Calu3 (cell line): ENCODE data around the gene NOS1. TPM values are rescaled to one million over a fixed set of nuclear protein-coding genes. Genes with fewer than 3 reads are reported as not detected.
"Not testable (repeated sequence)": the region's sequence is repeated elsewhere in the genome, so short reads cannot be mapped to it uniquely, and the experiment has no call there.

Experiments
- BruUV-seq: library from RNA; stranded (reverse); fragments of 400-500 nt; replicated peaks from 2 replicates; lab custom pipeline; 2021; lab: Mats Ljungman, UMichigan
- CTCF ChIA-PET: fragments of 300-600 bp; sonication (Branson Sonifier 250); formaldehyde crosslinking; loops from one replicate; lab custom pipeline; 2022; ENCODE audit warnings: antibody characterized with exemption; lab: Charles Lee
- DNase-seq: peaks from one replicate; pipeline ENCODE4 v3.0.0; 2022
- H3K27ac Mint-ChIP-seq: one replicate; pipeline ENCODE4 v1.8.0; 2022; ENCODE audit warnings: mixed read lengths; ENCODE audit not compliant: unreplicated experiment
- H3K27me3 Mint-ChIP-seq: one replicate; pipeline ENCODE4 v1.8.0; 2022; ENCODE audit warnings: mixed read lengths; ENCODE audit not compliant: unreplicated experiment
- H3K36me3 Mint-ChIP-seq: one replicate; pipeline ENCODE4 v1.8.0; 2022; ENCODE audit warnings: mild to moderate bottlenecking, moderate library complexity, mixed read lengths; ENCODE audit not compliant: insufficient read depth, unreplicated experiment
- H3K4me1 Mint-ChIP-seq: one replicate; pipeline ENCODE4 v1.8.0; 2022; ENCODE audit warnings: mild to moderate bottlenecking, low read depth, mixed read lengths; ENCODE audit not compliant: unreplicated experiment
- H3K4me3 Mint-ChIP-seq: one replicate; pipeline ENCODE4 v1.8.0; 2022; ENCODE audit warnings: mild to moderate bottlenecking, low read depth, moderate library complexity, mixed read lengths; ENCODE audit not compliant: unreplicated experiment
- H3K9me3 Mint-ChIP-seq: one replicate; pipeline ENCODE4 v1.8.0; 2022; ENCODE audit warnings: low read depth, mixed read lengths; ENCODE audit not compliant: unreplicated experiment
- intact Hi-C: fragments of 100-400 bp; cut with micrococcal nuclease; formaldehyde crosslinking; loops from one replicate; pipeline ENCODE4 v1.10.0; 2022; ENCODE audit not compliant: unreplicated experiment
- total RNA-seq: library from RNA; stranded (reverse); gene quantifications from 2 replicates; pipeline ENCODE4 v1.2.3, GENCODE V29; 2022
- TF ChIP-seq, protein P1 (sequence below): fragments of 200-600 bp; IDR thresholded peaks from one replicate; pipeline ENCODE4 v1.8.0; 2022; ENCODE audit warnings: antibody characterized with exemption; ENCODE audit not compliant: unreplicated experiment

NOS1 gene
- total RNA-seq, 1 experiment from 2014 or later: not detected

DNA sequence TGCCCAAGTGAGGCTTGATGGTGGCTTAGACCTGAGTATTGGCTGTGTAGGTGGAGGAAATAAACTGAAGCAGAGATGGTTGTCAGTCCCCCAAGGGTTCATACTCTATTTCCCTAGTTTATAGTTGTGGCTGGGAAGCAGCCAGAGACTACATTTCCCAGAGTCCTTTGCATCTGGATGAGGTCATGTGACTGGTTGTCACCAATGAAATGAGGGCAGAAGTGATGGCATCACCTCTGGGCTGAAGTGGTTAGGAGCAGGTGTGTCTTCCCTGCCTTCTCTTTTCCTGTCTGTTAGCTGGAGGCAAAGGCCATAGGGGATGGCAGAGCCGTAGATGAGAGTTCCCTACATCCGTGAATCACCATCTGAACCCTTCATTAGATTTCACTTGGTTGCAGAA, 16.3 kb upstream of the NOS1 start:
- peaks cover 6% of the 10 kb centered on the region for H3K9me3 Mint-ChIP-seq
- no peak overlapping the region for H3K27ac Mint-ChIP-seq
- intact Hi-C loops: no loop called here
- peaks cover 78% of the 10 kb centered on the region for H3K27me3 Mint-ChIP-seq
- no peak overlapping the region for H3K4me3 Mint-ChIP-seq
- no TSS peak for BruUV-seq
- H3K36me3 Mint-ChIP-seq: no peaks in the 10 kb centered on the region
- DNase-seq: no peak
- CTCF ChIA-PET: no interaction called here
- TF ChIP-seq, protein P1, sequence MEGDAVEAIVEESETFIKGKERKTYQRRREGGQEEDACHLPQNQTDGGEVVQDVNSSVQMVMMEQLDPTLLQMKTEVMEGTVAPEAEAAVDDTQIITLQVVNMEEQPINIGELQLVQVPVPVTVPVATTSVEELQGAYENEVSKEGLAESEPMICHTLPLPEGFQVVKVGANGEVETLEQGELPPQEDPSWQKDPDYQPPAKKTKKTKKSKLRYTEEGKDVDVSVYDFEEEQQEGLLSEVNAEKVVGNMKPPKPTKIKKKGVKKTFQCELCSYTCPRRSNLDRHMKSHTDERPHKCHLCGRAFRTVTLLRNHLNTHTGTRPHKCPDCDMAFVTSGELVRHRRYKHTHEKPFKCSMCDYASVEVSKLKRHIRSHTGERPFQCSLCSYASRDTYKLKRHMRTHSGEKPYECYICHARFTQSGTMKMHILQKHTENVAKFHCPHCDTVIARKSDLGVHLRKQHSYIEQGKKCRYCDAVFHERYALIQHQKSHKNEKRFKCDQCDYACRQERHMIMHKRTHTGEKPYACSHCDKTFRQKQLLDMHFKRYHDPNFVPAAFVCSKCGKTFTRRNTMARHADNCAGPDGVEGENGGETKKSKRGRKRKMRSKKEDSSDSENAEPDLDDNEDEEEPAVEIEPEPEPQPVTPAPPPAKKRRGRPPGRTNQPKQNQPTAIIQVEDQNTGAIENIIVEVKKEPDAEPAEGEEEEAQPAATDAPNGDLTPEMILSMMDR: no peak
- H3K4me1 Mint-ChIP-seq: no peaks in the 10 kb centered on the region

DNA sequence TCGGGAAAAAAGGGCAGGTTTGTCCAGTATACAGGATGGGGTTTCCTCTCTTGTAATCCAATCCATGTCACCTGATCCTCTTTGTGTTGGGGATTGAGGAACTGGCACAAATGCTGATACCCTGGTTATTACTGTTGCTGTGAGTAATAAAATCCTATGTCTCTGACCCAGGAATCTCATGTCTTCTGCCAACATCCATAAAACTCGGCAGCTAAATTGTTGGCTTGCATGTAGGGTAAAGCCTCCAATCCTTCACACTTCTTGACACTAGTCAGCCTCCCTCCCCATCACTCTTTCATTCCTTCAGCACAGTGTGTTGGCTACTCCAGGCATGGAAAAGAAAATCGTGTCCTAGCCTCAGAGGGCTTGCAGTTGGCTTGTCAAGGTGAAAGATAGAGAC, 9.2 kb upstream of the NOS1 start:
- no peak overlapping the region for H3K27ac Mint-ChIP-seq
- intact Hi-C loops: no loop called here
- BruUV-seq: no TSS peak
- no peak overlapping the region for H3K4me3 Mint-ChIP-seq
- DNase-seq: no peak
- H3K4me1 Mint-ChIP-seq: no peaks in the 10 kb centered on the region
- no peaks in the 10 kb centered on the region for H3K36me3 Mint-ChIP-seq
- CTCF ChIA-PET: no interaction called here
- H3K27me3 Mint-ChIP-seq: peaks cover 69% of the 10 kb centered on the region
- H3K9me3 Mint-ChIP-seq: peaks cover 2% of the 10 kb centered on the region
- TF ChIP-seq, protein P1: no peak

DNA sequence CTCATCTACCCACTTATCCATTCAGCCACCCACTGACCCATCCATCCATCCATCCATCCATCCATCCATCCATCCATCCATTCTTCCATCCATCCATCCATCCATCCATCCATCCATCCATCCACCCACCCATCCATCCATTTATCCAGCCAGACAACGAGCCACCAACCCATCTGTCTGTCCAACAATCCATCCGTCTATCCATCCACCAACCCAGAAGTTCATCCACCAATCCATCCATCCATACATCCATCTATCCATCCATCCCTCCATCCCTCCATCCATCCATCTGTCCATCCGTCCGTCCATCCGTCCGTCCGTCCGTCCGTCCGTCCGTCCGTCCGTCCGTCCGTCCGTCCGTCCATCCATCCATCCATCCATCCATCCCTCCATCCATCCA, 8.6 kb upstream of the NOS1 start:
- CTCF ChIA-PET, H3K9me3 Mint-ChIP-seq, BruUV-seq, H3K27ac Mint-ChIP-seq, DNase-seq, H3K4me1 Mint-ChIP-seq, H3K36me3 Mint-ChIP-seq, H3K4me3 Mint-ChIP-seq: not testable (repeated sequence)
- intact Hi-C loops: loop anchor here (5.0 kb wide), 1 partner anchor 482 kb away; no protein-coding TSS in a partner anchor
- H3K27me3 Mint-ChIP-seq: peaks cover 69% of the 10 kb centered on the region

DNA sequence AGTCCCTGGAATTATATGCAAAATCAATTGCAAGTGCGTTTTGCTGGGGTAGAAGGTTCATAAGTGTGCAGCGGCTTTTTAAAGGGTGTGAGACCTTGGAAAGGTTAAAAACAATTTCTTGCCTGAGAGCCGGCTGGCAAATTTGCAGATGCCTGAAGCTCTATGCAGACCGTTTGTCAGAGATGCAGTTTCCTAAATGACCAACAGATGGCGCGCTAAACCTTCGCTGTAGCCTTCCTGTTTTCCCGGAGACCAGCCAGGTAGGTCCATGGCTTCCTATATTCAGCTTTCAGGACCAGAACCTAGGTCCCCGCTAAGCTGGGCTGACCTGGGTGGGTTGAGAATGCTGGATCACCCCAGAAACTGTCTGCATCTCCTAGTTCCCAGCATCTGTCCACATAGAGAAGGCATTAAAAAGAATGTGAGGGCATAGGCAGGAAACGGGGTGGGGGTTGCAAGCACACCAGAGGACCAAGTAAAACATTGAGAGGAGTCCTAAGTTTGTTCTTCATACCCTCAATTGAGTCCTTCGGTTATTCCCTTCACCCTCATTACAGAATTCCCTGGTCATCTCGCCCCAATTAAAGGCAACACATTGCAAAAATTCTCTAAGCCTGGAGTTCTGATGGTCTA, 5.7 kb upstream of the NOS1 start:
- peaks cover 74% of the 10 kb centered on the region for H3K27me3 Mint-ChIP-seq
- peak; percentile 85 for DNase-seq
- H3K9me3 Mint-ChIP-seq: no peaks in the 10 kb centered on the region
- no peaks in the 10 kb centered on the region for H3K4me1 Mint-ChIP-seq
- no peak overlapping the region for H3K4me3 Mint-ChIP-seq
- intact Hi-C loops: loop anchor here (1.0 to 5.0 kb wide), 6 partner anchors 130 to 485 kb away; no protein-coding TSS in a partner anchor
- CTCF ChIA-PET: interaction anchor here (0.7 to 3.1 kb wide), 15 partner anchors 12 to 490 kb away, joined by 3 to 57 read pairs (median 7); no protein-coding TSS in a partner anchor
- H3K27ac Mint-ChIP-seq: no peak overlapping the region
- no peaks in the 10 kb centered on the region for H3K36me3 Mint-ChIP-seq
- TF ChIP-seq, protein P1: peak; percentile 93
- no TSS peak for BruUV-seq

DNA sequence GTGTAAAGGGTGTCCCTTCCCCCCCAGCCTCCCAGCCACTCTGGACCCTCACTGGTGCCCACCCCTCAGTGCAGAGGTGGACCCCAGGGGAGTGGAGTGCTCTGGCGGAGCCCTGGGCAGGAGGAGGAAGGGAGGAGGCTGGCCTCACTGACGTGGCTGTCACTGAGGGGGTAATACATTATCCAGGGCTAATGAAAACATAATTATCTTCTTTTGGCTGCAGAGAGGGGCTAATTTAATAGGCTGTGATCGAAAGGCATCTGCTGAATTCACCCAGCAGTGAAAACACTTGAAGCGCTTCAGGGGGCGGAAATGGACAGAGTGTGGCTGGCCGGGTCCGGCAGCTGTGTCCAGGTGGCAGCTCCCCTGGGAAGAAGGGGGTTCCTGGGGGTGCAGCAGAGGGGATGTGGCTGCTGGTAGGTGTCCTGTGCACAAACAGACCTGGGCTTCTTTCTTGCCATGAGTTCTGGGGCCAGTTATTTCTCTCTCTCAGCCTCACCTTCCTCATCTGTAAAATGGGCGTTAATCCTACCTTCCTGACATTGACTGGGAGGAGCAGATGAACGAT, 3.7 kb upstream of the NOS1 start:
- intact Hi-C loops: loop anchor here (5.0 kb wide), 1 partner anchor 487 kb away; no protein-coding TSS in a partner anchor
- peaks cover 61% of the 10 kb centered on the region for H3K27me3 Mint-ChIP-seq
- no peak for DNase-seq
- H3K4me1 Mint-ChIP-seq: no peaks in the 10 kb centered on the region
- TF ChIP-seq, protein P1: no peak
- H3K4me3 Mint-ChIP-seq: no peak overlapping the region
- H3K9me3 Mint-ChIP-seq: no peaks in the 10 kb centered on the region
- H3K36me3 Mint-ChIP-seq: no peaks in the 10 kb centered on the region
- H3K27ac Mint-ChIP-seq: no peak overlapping the region
- CTCF ChIA-PET: no interaction called here
- BruUV-seq: no TSS peak
